LoVo (cell line): ENCODE results near the gene TBCA.
"Not testable (repeated sequence)": the region's sequence is repeated elsewhere in the genome, so short reads cannot be mapped to it uniquely, and the experiment has no call there.

Experiments used
- DNase-seq: peaks from one replicate; pipeline ENCODE4 v3.0.0-alpha.2; 2016; ENCODE audit warnings: low spot score

The TBCA gene

DNA sequence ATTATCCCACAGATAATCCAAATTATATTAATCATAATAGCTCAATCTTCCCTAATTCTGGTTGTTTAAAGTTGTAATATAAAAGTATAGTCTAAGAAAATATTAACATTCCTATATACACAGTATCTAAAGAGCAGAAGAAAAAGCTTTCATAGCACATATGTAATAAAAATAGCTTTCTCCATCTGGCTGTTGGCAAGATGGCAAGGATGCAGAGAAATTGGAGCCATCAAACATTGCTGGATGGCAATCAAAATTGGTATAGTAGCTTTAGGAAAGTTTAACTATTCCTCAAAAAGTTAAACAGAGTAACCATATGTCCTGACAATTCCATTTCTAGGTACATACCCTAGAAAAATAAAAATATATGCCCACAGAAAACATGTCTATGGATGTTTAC is 66.8 kb downstream of the TBCA start:
- DNase-seq = no peak

DNA sequence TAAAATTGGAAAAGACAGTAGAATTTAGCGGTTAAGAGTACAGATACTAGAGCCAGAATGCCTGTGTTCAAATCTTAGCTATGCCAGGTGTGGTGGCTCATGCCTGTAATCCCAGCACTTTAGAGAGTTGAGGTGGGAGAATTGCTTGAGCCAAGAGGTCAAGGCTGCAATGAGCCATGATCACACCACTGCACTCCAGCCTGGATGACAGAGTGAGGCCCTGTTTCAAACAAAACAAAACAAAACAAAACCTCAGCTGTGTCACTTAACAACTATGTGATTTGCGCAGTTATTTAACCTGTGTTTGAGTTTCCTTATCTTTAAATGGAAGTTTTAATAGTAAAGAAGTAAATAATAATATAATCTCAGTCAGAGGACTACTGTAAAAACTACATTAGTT is 68.3 kb downstream of the TBCA start:
- no peak for DNase-seq

DNA sequence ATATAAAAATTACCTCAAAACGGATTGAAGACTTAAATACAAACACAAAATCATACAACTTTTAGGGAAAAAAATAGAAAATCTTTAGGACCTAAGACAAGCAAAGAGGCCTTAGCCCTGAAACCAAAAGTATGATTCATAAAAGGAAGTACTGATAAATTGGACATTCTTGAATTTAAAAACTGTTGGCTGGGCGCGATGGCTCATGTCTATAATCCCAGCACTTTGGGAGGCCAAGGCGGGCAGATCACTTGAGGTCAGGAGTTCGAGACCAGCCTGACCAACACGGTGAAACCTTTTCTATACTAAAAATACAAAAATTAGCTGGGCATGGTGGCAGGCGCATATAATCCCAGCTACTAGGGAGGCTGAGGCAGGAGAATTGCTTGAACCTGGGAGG is 76.6 kb downstream of the TBCA start:
- not testable (repeated sequence) for DNase-seq

DNA sequence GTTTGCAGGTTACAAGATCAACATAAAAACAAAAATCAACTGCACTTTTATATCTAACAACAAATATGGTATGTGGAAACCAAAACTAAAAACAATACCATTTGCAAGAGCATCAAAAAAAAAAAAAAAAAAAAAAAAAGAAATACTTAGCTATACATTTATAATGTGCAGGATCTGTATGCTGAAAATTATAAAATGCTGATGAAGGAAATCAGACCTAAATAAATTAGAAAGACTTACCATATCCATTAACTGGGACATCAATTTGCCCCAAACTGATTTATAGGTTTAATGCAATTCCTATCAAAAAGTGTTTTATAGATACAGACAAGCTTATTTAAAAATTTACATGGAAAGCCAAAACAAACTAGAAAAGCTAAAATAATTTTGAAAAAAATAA is 77.2 kb downstream of the TBCA start:
- no peak for DNase-seq

DNA sequence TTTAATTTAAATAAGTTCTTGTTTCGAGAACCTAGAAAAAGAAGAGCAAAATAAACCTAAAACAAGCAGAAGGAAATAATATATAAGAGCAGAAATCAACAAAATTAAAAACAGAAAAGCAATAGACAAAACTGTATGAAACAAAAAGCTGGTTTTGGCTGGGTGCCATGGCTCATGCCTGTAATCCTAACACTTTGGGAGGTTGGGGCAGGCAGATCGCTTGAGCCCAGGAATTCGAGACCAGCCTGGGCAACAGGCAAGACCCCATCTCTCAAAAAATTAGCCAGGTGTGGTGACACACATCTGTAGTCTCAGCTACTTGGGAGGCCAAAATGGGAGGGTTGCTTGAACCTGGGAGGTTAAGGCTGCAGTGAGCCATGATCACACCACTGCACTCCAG is 78.4 kb downstream of the TBCA start:
- no peak for DNase-seq

DNA sequence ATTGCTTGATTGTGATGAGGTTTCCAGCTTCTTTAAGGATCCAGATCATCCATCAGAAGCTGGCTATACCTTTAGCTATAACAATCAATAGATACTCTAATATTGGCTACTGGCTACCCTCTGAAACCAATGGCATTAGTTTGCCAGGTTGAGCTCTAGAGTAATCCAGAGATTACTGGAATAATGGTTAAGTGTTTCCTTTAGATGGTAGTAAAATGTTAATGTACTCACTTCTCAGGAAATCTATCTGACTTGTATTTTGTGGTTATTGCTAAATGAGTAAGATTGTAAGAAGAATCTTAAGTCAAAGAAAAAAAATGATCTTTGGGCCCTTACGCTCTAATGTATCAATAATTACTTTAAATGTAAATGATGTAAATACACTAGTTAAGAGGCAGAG is 80.0 kb downstream of the TBCA start:
- DNase-seq = no peak

DNA sequence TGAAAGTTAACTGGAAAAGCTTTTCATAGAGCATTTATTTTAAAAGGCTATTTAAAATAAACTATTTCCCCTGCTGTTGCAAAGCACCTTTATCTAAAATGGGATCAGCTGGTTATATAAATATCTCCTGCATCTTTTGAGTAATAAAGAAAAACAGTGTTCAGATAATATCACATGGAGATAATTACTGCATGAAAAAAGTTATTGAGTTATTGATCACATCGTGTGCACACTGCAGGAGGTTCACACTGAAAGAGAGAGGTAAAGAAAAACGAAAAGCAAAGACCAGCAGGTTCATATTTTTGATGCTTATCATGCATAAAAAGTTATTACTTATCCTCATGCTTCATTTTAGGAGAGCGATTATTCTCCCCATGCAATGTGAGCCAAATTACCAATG is 82.2 kb downstream of the TBCA start:
- no peak for DNase-seq

DNA sequence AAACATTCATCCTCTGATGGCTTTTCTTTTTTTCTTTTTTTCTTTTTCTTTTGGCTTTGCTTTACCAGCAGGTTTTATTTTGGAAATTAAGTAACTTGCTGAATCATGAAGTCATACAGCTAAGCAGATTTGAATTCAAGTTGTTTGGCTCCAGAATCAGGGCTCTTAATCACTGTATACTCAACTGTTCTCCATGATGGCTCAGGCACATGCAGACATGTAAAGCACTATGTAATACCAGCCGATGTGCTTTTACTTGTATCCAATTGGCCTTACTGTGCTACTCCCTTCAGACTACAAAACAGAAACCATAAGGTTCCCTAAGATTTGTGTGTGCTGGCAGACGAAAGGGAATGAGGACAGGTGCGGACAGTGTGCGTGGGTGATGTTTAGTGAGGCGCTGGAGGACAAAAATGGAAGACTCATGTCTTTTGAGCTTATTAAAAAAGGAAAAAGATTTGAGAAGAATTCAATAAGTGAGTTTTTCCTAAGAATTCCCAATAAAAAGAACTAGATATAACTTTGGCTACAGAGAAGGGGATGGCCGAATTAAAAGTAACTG is 92.9 kb downstream of the TBCA start:
- no peak for DNase-seq

DNA sequence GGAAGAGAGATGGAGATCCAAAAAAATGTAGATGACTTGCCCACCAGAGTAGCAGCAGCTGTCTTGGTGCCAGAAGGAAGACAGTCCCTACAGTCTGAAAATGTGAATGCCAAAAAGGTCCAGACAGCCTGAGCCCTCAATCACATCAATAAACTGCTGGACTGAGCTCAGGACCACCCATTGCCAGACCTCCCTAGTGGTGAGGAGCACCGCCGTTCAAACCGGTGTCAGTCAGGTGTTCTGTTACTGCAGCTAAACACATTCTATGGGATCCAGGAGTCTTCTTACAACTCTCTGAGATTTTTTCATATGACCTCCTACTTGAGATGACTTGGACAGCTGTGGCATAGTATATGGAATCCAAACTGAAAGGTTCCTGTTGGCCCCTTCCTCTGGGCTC is 105.6 kb downstream of the TBCA start:
- no peak for DNase-seq

DNA sequence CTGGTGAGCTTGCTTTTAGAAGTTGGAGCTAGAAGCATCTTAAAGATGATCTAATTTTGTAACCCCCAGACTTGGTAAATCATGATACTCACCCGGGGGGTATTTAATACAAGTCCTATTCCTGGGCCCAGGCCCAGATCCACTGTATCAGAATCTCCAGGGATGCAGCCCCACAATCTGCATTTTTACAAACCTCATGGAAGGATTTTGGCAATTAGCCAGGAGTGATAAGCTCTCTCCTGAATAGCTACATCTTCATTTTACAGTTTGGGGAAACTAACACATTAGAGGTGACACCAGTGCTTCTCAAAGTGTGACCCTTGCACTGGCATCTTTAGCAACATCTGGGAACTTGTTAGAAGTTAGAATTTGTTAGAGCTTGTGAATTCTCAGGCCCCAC is 106.5 kb downstream of the TBCA start:
- no peak for DNase-seq

DNA sequence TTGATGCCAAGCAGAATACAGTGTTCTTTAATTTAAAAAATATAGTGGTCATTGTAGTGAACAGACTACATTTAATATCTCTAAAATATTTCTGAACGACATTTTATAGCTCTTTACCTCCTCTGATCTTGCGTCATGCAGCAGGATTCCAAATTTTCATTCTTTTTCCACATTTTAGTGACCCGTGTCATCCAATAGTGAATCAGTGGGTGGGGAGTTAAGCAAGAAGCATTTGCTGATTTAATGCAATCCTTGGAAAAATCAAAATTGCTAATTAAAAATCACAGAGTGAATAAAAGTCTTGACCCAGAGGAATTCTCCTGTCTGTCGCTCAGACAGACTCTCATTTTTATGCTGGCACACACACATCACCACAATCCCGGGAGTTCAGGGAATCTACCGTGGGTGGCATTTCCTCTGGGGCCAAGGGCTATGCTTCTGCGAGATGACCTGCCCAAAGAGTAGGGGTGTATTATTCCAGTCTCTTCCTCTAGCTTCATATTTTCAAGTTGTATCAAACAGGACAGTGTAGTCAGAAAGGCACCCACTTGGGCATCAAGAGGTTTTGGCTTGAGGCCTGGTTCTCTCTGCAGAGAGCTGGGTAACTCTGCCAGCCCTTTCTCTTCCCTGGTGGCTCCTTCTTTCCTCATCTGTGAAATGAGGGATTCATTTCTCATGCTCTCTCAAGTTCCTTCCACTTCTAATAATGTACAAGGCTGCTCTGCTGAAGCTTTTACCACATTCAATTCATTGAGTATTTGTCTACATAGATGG is 112.9 kb downstream of the TBCA start:
- DNase-seq = no peak

DNA sequence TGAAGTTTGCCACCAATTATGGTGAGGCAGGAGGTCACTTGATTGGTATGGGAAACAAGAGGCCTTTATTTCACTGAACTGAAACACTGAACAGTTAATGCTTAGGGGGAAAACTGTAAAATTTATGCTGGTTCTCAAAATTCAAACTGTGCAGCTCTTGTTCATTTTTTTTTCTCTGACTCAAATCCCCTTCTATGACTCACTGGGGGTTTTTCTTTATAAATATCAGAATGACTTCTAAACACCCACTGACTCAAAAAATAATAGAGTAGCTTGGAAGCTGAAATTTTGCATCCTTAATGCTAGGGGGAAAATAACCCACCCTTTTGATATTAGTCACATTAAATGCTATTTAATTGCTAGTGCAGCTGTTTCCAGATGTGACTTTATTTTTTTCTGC is 113.5 kb downstream of the TBCA start:
- no peak for DNase-seq

DNA sequence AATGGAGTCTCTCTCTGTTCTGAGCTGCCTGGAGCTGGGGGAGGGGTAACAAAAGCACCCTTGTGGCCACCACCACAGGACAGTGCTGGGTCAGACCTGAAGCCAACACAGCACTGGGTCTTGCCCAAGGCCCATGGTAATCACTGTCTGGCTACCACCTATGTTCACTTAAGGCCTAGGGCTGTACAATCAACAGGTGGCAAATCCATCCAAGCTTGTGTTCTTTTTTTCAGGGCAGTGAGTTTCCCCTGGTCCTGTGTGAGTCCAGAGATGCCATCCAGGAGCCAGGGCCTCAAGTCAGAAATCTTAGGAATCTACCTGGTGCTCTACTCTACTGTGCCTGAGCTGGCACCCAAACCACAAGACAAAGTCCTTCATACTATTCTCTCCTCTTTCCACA is 117.5 kb downstream of the TBCA start:
- DNase-seq = no peak

DNA sequence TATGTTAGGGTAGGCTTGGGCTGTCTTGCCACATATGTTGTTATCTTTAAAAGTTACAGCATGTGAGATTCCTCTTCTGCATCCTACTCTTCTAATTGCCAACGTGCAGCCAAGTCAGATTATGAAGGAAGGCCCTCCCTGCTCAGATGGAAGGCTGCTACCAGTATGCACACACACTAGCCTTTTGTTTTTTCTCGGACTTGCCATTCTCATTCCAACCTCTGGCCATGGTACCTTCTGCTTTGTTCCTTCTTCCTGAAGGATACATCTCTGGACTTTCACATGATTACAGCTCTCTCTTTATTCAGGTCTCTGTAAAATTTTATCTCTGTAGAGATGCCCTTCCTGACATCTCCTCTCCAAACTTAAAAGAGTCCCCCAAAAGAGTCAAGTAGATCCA is 124.8 kb downstream of the TBCA start:
- no peak for DNase-seq

DNA sequence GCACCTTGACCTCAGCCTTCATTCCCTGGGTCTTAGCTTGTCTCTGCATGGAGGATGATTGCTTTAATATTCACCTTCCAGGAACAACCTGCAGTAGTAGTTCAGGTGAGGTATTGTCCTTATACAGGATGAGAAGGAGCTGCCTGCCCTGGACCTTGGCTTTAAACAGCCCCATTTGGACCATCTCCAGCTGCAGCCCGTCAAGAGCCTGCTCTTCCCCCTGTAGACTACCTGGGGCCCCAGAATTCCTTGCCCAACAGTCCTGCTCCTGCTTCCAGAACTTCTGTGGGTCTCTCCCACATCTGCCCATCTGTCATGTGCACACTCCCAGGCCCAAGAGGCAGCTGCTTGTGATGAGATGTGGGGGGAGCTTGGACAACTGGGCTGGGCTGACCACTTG is 125.5 kb downstream of the TBCA start:
- DNase-seq = no peak

DNA sequence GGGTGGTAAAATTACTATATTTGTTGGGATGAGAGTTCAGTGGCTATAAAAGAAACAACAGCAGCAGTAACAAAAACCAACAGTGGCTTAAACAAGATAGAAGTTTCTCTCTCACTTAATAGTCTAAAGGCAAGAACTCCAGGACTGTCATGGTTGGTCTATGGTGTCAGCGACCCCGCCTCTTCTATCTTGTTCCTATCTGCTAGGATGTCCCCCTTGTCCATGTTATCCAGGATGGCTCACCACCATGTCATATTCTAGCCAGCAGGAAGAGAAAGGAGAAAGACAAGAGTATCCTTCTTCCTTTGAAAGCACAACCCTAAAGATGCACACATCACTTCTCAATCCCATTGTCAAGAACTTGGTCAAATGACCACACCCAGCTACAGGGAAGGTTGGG is 126.4 kb downstream of the TBCA start:
- no peak for DNase-seq

DNA sequence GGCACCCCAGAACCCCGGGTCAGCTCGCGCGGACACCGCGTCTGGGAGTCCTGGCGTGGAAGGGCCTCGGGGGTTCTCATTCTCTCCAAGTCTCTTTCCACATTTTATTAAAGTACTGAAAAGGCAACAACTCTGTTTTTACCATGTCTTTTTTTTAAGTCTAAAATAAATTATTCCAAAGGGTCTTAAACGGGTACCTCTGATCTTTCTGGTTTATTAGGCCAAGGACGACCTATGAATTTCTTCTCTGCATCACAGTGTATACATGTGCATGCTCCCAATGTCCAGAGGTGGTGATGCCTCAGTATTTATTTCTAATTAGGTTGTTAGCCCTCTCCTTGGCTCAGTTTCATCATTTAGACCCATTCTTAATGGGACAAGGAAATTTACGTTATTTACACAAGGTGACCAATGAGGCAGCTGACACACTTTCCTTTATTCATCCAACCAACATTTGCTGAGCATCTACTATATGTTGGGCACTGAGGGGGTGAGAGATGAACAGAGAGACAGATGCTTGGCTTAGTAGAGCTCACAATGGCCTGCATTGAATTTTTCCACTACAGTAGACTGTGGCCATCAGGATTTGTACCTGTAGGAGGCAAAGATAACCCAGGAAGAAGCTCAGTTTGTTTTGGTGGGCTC is 130.0 kb downstream of the TBCA start:
- no peak for DNase-seq

DNA sequence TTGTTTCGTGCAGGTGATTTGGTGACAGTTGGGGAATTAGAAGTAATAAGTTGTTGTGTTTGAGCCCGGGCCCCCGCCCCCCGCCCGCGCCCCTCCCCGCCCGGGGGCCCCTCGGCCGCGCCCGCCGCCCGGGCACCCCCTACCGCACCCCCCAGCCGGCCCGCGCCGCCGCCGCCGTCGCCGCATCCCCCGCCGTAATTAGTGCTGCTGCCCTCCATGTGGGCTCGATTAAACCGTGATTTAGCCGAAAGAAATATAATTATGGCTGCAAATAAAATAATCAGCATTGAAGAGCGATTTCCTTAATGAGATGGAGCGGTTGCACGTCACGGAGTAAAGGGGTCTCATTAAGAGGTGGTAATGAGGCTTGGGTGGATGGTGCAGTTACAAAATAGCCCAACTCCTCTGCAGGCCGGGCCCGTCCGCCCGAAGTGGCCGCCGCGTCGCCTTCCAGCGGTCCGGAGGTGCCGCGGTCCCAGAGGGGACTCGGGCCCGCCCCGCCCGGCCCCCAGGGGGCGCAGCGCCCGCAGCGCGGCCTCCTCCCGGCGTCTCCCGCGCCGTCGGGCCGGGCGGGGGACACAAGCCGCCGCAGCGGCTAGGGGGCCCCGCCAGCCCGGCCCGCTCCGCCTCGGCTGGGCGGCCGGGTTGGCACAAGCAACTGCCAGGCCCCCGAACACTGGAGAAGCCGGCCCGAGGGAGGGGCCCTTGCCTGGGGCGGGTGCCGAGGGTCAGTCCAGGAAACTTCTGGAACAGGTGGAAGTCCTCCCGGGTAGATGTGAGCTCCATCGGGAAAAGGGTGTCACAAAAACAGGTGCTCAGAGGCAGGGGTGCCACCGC is 130.8 kb downstream of the TBCA start:
- peak; percentile 53 for DNase-seq

DNA sequence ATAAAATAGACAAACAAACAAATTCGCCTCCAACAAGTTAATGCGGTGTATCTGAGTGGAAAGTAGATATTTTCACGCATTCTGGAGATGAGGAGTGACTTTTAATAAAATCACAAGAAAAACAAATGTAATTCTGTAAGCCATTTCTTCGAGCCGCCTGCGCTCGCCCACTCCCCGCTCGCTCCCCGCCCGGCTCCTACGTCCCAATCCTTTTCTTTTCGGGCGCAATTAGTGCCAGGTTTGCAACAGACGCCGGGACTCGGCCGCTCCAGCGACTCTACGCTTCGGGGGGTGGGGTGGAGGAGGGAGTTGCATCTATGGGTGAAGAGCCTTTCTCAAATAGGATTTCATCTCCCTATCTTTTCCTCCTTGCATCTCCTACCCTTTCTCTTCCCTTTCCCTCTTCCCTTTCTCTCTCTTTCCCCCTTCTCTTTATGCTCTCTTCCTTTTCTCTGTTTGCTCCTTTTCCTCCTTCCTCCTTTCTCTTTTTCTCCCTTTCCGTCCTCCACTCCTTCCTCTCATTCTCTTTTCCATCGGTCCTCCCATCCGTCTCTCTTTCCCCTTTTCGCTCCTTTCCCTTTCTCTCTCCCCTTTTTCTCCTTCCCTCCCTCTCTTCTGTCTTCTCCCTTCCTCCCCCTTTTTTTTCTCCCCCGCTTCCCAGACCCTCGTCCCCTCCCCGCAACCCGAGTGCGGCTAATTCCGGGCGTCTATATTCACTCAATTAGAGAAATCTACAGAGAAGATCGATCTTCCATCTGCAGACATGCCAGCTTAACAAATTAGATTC is 131.6 kb downstream of the TBCA start:
- no peak for DNase-seq

DNA sequence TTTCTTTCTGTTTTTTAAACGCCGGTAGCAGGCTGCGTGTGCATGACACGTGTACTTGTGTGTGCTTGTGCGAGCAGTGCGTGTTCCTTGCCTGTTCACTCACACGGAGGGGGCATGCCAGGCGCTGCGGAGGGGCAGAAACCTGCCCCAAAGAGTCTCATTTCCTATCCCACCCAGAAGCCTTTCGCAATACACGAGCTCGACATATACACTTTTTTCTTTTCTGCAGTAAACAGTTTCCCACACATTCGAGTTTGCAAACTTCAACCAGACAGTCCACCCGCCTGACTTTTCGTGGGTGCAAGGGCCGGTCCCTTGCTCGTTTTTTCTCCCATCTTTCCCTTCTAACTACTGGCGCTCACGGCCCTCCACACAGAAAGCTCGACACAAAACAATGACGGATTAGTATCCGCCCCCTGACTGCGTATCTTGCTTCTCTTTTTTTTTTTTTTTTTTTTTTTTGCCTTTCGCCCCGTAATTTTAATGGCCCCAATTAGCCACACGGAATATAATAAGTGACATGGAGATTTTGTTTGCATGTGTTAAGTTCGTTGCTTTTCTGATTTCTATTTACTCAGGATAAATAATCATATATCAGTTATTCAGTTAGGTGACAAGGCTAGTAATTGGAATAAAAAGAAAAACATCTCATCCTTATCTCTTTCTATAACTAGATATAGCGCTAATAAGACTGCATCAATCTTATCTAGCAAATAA is 132.3 kb downstream of the TBCA start:
- no peak for DNase-seq
